SK-N-SH (cell line): Measurements from ENCODE around the gene DCLRE1B. TPM values are rescaled to one million over a fixed set of nuclear protein-coding genes. Genes with fewer than 3 reads are reported as not detected.

Experiments used
- CTCF ChIA-PET: fragments of 300-600, 350-600 bp; formaldehyde crosslinking; extraction: SDS; loops from one replicate; lab custom pipeline; 2021; lab: Yijun Ruan, JAX
- POLR2A ChIA-PET: fragments of 350-600 bp; sonication (Branson Sonifier 250); formaldehyde crosslinking; extraction: SDS; loops from one replicate; lab custom pipeline; 2020; ENCODE audit warnings: antibody characterized with exemption, inconsistent platforms; lab: Yijun Ruan, JAX
- DNase-seq: peaks from one replicate; pipeline ENCODE4 v3.0.0; 2012
- H2AFZ ChIP-seq: fragments of 200-600 bp; sonication (generic); 2 replicates; pipeline ENCODE4 v1.8.1; 2016; ENCODE audit warnings: antibody characterized with exemption, mild to moderate bottlenecking, low read depth
- H3F3A ChIP-seq: fragments of 200-600 bp; sonication (generic); replicated peaks from 2 replicates; pipeline ENCODE3; 2016; ENCODE audit warnings: antibody characterized with exemption, mild to moderate bottlenecking; ENCODE audit not compliant: insufficient read depth
- H3K27ac ChIP-seq, 2 experiments: fragments of 200-500 bp in 1 of 2; fragments of 200-600 bp in 1 of 2; sonication (Bioruptor generic) in 1 of 2; sonication (generic), shearing (Covaris generic) in 1 of 2; 2 replicates each; pipeline versions ENCODE4 v1.5.1 to v1.6.1; 2014 to 2016; ENCODE audit warnings: low read depth in 2 of 2, inconsistent platforms in 1 of 2, low read length in 1 of 2, mild to moderate bottlenecking in 1 of 2, mixed read lengths in 1 of 2
- H3K27me3 ChIP-seq: fragments of 200-600 bp; sonication (generic), shearing (Covaris generic); 2 replicates; pipeline ENCODE4 v1.6.1; 2016; ENCODE audit warnings: mixed run types; ENCODE audit not compliant: insufficient read depth
- H3K36me3 ChIP-seq, 2 experiments: fragments of 200-500 bp in 1 of 2; fragments of 200-600 bp in 1 of 2; sonication (Bioruptor generic) in 1 of 2; sonication (generic) in 1 of 2; replicated peaks in 1 of 2; 2 replicates each; pipeline versions ENCODE3 to v1.5.1; 2014 to 2016; ENCODE audit warnings: low read length in 1 of 2, mild to moderate bottlenecking in 1 of 2; ENCODE audit not compliant: insufficient read depth in 2 of 2, control insufficient read depth in 1 of 2
- H3K4me1 ChIP-seq, 2 experiments: fragments of 200-500 bp in 1 of 2; fragments of 200-600 bp in 1 of 2; sonication (Bioruptor generic) in 1 of 2; sonication (generic), shearing (Covaris generic) in 1 of 2; 2 replicates each; pipeline versions ENCODE4 v1.5.1 to v1.6.1; 2014 to 2016; ENCODE audit warnings: low read depth in 1 of 2, low read length in 1 of 2, mixed run types in 1 of 2; ENCODE audit not compliant: insufficient read depth in 2 of 2, control insufficient read depth in 1 of 2
- H3K4me2 ChIP-seq: fragments of 200-600 bp; sonication (generic), shearing (Covaris generic); 2 replicates; pipeline ENCODE4 v1.6.1; 2017; ENCODE audit warnings: mixed run types
- H3K4me3 ChIP-seq, 2 experiments: fragments of 200-500 bp in 1 of 2; fragments of 200-600 bp in 1 of 2; sonication (Bioruptor generic) in 1 of 2; sonication (generic), shearing (Covaris generic) in 1 of 2; 2 replicates each; pipeline versions ENCODE4 v1.5.1 to v1.8.1; 2014 to 2016; ENCODE audit warnings: low read depth in 2 of 2, inconsistent platforms in 1 of 2, low read length in 1 of 2, mild to moderate bottlenecking in 1 of 2, mixed read lengths in 1 of 2, moderate library complexity in 1 of 2
- H3K79me2 ChIP-seq: fragments of 200-600 bp; sonication (generic); 2 replicates; pipeline ENCODE4 v1.8.1; 2017; ENCODE audit warnings: mild to moderate bottlenecking; ENCODE audit not compliant: insufficient read depth
- H3K9ac ChIP-seq: fragments of 200-600 bp; sonication (generic); 2 replicates; pipeline ENCODE4 v1.6.1; 2017; ENCODE audit warnings: mixed run types
- H3K9me2 ChIP-seq: fragments of 200-600 bp; sonication (generic); 2 replicates; pipeline ENCODE4 v1.6.1; 2017; ENCODE audit warnings: mixed run types
- H3K9me3 ChIP-seq: fragments of 200-600 bp; sonication (generic); 2 replicates; pipeline ENCODE4 v1.6.1; 2017; ENCODE audit warnings: mixed run types, mild to moderate bottlenecking, moderate library complexity
- H4K20me1 ChIP-seq: fragments of 200-600 bp; sonication (generic); 2 replicates; pipeline ENCODE4 v1.6.1; 2017; ENCODE audit warnings: mild to moderate bottlenecking, mixed run types; ENCODE audit not compliant: insufficient read depth
- CTCF ChIP-seq: fragments of 200-600 bp; sonication (generic); IDR thresholded peaks from 2 replicates; pipeline ENCODE4 v1.6.1; 2017; ENCODE audit warnings: antibody characterized with exemption, mild to moderate bottlenecking, moderate library complexity
- EP300 ChIP-seq, 2 experiments: IDR thresholded peaks; 2 replicates each; pipeline versions ENCODE4 v1.4.0 to v1.6.1; 2012; ENCODE audit warnings: borderline replicate concordance in 1 of 2, low read depth in 1 of 2, low read length in 1 of 2
- EZH2phosphoT487 ChIP-seq: fragments of 200-600 bp; sonication (generic); IDR thresholded peaks from 2 replicates; pipeline ENCODE4 v1.6.1; 2017; ENCODE audit warnings: low read depth, mixed run types, mild to moderate bottlenecking, antibody characterized with exemption, moderate library complexity, borderline replicate concordance
- FOXJ3 ChIP-seq: sonication (generic); formaldehyde crosslinking; IDR thresholded peaks from 2 replicates; pipeline ENCODE4 v1.5.1; 2020; ENCODE audit warnings: mild to moderate bottlenecking, missing genetic modification reagents
- GABPA ChIP-seq: IDR thresholded peaks from 2 replicates; pipeline ENCODE4 v1.4.0; 2012; ENCODE audit warnings: low read depth, mild to moderate bottlenecking
- GATA2 ChIP-seq: sonication (generic); formaldehyde crosslinking; IDR thresholded peaks from 2 replicates; pipeline ENCODE4 v1.5.0; 2020; ENCODE audit warnings: mild to moderate bottlenecking, missing genetic modification reagents
- MEF2A ChIP-seq: IDR thresholded peaks from 2 replicates; pipeline ENCODE4 v1.4.0; 2012; ENCODE audit warnings: low read depth, borderline replicate concordance
- NFIC ChIP-seq: IDR thresholded peaks from 2 replicates; pipeline ENCODE4 v1.4.0; 2012; ENCODE audit warnings: borderline replicate concordance
- POLR2AphosphoS5 ChIP-seq: IDR thresholded peaks from 2 replicates; pipeline ENCODE4 v1.6.1; 2012; ENCODE audit warnings: low read depth, low read length
- RAD21 ChIP-seq: IDR thresholded peaks from 2 replicates; pipeline ENCODE4 v1.6.1; 2012; ENCODE audit warnings: mild to moderate bottlenecking, low read length
- SIN3A ChIP-seq: IDR thresholded peaks from 2 replicates; pipeline ENCODE4 v1.6.1; 2012; ENCODE audit warnings: low read depth, mild to moderate bottlenecking, low read length, moderate library complexity, borderline replicate concordance
- TAF1 ChIP-seq: IDR thresholded peaks from 2 replicates; pipeline ENCODE4 v1.6.1; 2012; ENCODE audit warnings: low read depth, mild to moderate bottlenecking, low read length, moderate library complexity, borderline replicate concordance
- TEAD4 ChIP-seq: IDR thresholded peaks from 2 replicates; pipeline ENCODE4 v1.4.0; 2012; ENCODE audit warnings: mild to moderate bottlenecking, borderline replicate concordance; ENCODE audit not compliant: insufficient read depth
- USF1 ChIP-seq: IDR thresholded peaks from 2 replicates; pipeline ENCODE4 v1.4.0; 2012; ENCODE audit warnings: low read depth, borderline replicate concordance
- YY1 ChIP-seq: IDR thresholded peaks from 2 replicates; pipeline ENCODE4 v1.4.0; 2012; ENCODE audit warnings: low read depth, mild to moderate bottlenecking
- ZBTB33 ChIP-seq: IDR thresholded peaks from 2 replicates; pipeline ENCODE4 v1.4.0; 2012; ENCODE audit warnings: low read depth, borderline replicate concordance
- WGBS: methylation state at CpG from one replicate; pipeline ENCODE4 v1.1.6; 2017; ENCODE audit warnings: low lambda C conversion rate; 5-methylcytosine and 5-hydroxymethylcytosine counted together
- polyA plus RNA-seq, 3 experiments: library from polyadenylated mRNA; depleted of rRNA; stranded (reverse); fragments of >200 nt; gene quantifications; 2 replicates each; pipeline ENCODE4 v1.2.3, GENCODE V29; 2012
- TF ChIP-seq, protein P1 (sequence below): fragments of 150-350 bp; IDR thresholded peaks from 2 replicates; pipeline ENCODE4 v1.6.1; 2017; ENCODE audit warnings: antibody characterized with exemption, low read length, low read depth, borderline replicate concordance

The DCLRE1B gene
- polyA plus RNA-seq, 1 of the 3 experiments (the other 2 are of a cell fraction): 3.0 TPM

- TF ChIP-seq CTCF (no peak), TEAD4 (no peak), GATA2 (CRISPR knock-in tag) (no peak), TAF1 (no peak), SIN3A (no peak), FOXJ3 (CRISPR knock-in tag) (no peak), NFIC (no peak)
- TF ChIP-seq, all 33 proteins: peak for 0
Measured at GRCh38 chr1:113886417-113887401, 18.4 kb upstream of the DCLRE1B start (continued).

DNA sequence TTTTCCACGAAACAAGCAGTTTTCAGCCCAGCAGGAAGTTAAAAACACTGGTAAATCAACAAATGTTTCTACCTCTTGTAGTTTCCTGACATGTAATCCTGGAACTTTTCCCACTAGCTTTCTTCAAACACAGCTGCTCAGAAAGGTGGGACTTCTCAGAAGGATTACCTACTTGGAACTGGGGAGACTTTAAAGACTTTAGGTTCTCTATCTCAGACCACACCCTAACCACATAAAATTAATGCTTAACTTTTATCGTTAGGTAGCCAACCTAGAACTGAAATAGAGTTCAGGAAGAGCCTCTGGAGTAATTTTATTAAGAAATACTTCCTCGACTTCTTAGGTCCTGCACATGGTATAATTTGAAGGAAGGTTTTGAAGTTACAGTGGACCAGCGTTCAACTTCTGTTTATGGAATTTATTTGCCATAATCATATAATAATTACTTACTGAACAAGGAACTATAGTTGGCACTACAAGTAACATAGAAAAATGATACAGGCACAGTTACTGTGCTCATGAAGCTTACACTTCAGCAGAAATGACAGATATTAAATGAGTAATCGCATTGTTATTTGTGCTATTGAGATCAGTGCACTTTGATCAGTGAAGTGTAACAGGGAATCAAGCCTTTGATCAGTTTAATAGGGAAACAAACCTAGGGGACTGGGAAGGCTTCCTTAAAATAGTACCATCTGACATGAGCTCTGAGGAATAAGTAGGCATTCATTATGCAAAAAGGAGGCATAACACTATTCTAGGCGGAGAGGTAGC is 17.5 kb upstream of the DCLRE1B start, which contains the start of gene BCL2L15:
Gene BCL2L15 (minus strand): TSS at position 180 of the 774 bp plus-strand sequence. CDS start 206 bp downstream, outside the sequence.
- Histone ChIP-seq H3K9me3 (no peaks in the 10 kb centered on the region), H3K4me1 (no peaks in the 10 kb centered on the region), H3K4me3 (no peak within 1 kb of the TSS), H3K27me3 (no peaks in the 10 kb centered on the region), H2AFZ (no peak within 1 kb of the TSS), H3K9ac (no peak within 1 kb of the TSS), H3K79me2 (no peaks in the 10 kb centered on the region), H3K9me2 (no peaks in the 10 kb centered on the region), H3K36me3 (no peaks in the 10 kb centered on the region), H3K4me2 (no peak within 1 kb of the TSS), H3F3A (no peaks in the 10 kb centered on the region), H4K20me1 (no peaks in the 10 kb centered on the region), H3K27ac (no peak within 1 kb of the TSS)
- ChIA-PET CTCF (no interaction called here), POLR2A (no interaction called here)
- DNase-seq: no peak
- TF ChIP-seq YY1 (no peak), RAD21 (no peak)
- 81% methylated on average over 6 of the region's 6 CpGs for WGBS

DNA sequence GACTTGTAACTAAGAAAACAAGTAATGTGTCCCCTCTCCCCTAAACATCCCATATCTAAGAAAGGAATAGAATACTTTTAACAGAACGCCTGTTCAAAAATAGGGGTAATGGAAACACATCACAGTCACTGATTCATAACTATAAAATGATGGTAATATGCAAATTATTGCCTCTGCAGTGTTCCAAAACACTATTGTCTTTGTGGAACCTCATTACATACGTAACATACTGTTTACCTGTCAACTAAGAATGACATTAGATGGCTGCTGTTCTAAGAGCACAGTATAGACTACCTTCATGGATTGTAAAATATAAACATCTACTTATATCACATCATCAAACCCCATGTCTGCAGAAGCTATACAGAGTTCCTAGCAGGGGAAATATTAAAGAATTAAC is 14.3 kb upstream of the DCLRE1B start:
- H3K9ac ChIP-seq: no peak overlapping the region
- 61% methylated on average over 2 of the region's 2 CpGs for WGBS
- no peaks in the 10 kb centered on the region for H3K79me2 ChIP-seq
- peaks cover 4% of the 10 kb centered on the region for H3F3A ChIP-seq
- H3K4me2 ChIP-seq: no peak overlapping the region
- ChIA-PET POLR2A (no interaction called here), CTCF (interaction anchor here (1.0 kb wide), 1 partner anchor 56 kb away, joined by 3 read pairs; no protein-coding TSS in a partner anchor)
- no peak for DNase-seq
- H3K9me2 ChIP-seq: no peaks in the 10 kb centered on the region
- H3K27me3 ChIP-seq: no peaks in the 10 kb centered on the region
- no peak overlapping the region for H3K27ac ChIP-seq
- H4K20me1 ChIP-seq: no peaks in the 10 kb centered on the region
- H3K9me3 ChIP-seq: no peaks in the 10 kb centered on the region
- H3K4me1 ChIP-seq: no peaks in the 10 kb centered on the region; a peak in 1 of 4 replicates
- no peak overlapping the region for H2AFZ ChIP-seq
- H3K4me3 ChIP-seq: no peak overlapping the region
- H3K36me3 ChIP-seq: peaks cover 3 to 12% of the 10 kb centered on the region in 2 experiments
- TF ChIP-seq TEAD4 (no peak), USF1 (no peak), MEF2A (no peak), EP300 (IDR thresholded peaks at IDR 0.05; ENCODE audit: borderline replicate concordance in 1 of 2, low read depth in 1 of 2, low read length in 1 of 2) (no peak), GABPA (no peak), RAD21 (no peak), EZH2phosphoT487 (no peak), POLR2AphosphoS5 (no peak), ZBTB33 (no peak)
- TF ChIP-seq, protein P1, sequence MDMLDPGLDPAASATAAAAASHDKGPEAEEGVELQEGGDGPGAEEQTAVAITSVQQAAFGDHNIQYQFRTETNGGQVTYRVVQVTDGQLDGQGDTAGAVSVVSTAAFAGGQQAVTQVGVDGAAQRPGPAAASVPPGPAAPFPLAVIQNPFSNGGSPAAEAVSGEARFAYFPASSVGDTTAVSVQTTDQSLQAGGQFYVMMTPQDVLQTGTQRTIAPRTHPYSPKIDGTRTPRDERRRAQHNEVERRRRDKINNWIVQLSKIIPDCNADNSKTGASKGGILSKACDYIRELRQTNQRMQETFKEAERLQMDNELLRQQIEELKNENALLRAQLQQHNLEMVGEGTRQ: no peak
